Liver (tissue), 9 donors: Measurements from ENCODE around the gene ZNF827. TPM values are rescaled to one million over a fixed set of nuclear protein-coding genes. Genes with fewer than 3 reads are reported as not detected.

Experiments
- DNase-seq: peaks from one replicate; pipeline ENCODE4 v3.0.0-alpha.2; 2017; ENCODE audit warnings: low spot score
- H3K27ac ChIP-seq, 2 donors: one replicate each; pipeline ENCODE4 v1.7.0; 2013; ENCODE audit warnings: inconsistent platforms in 2 of 2, low read length in 2 of 2, control low read depth in 1 of 2, low read depth in 1 of 2, mild to moderate bottlenecking in 1 of 2
- H3K27me3 ChIP-seq, 4 donors: one replicate each; pipeline versions ENCODE4 v1.6.1 to v1.7.0; 2013; ENCODE audit warnings: low read length in 3 of 4, inconsistent platforms in 1 of 4, mild to moderate bottlenecking in 1 of 4, moderate library complexity in 1 of 4; ENCODE audit not compliant: control insufficient read depth in 4 of 4, insufficient read depth in 4 of 4
- H3K36me3 ChIP-seq, 4 donors: one replicate each; pipeline versions ENCODE4 v1.6.1 to v1.7.0; 2013; ENCODE audit warnings: low read length in 3 of 4, mild to moderate bottlenecking in 3 of 4, low read depth in 1 of 4, moderate library complexity in 1 of 4; ENCODE audit not compliant: control insufficient read depth in 4 of 4, insufficient read depth in 3 of 4
- H3K4me1 ChIP-seq, 4 donors: one replicate each; pipeline versions ENCODE4 v1.6.1 to v1.7.0; 2013; ENCODE audit warnings: low read length in 3 of 4, mild to moderate bottlenecking in 3 of 4, moderate library complexity in 1 of 4; ENCODE audit not compliant: control insufficient read depth in 4 of 4, insufficient read depth in 4 of 4
- H3K4me3 ChIP-seq, 3 donors: one replicate each; pipeline versions ENCODE4 v1.6.1 to v1.7.0; 2013; ENCODE audit warnings: low read length in 3 of 3, control low read depth in 1 of 3, low read depth in 1 of 3, mild to moderate bottlenecking in 1 of 3
- H3K9ac ChIP-seq, 2 donors: one replicate each; pipeline ENCODE4 v1.7.0; 2013; ENCODE audit warnings: low read length in 2 of 2, mild to moderate bottlenecking in 2 of 2, moderate library complexity in 2 of 2, control low read depth in 1 of 2, low read depth in 1 of 2
- H3K9me3 ChIP-seq, 4 donors: one replicate each; pipeline versions ENCODE4 v1.6.1 to v1.7.0; 2013; ENCODE audit warnings: low read length in 3 of 4; ENCODE audit not compliant: control insufficient read depth in 4 of 4
- EGR1 ChIP-seq, 2 donors: IDR thresholded peaks; 2 replicates each; pipeline ENCODE4 v1.6.1; 2016 to 2018; ENCODE audit warnings: antibody characterized with exemption in 2 of 2, low read depth in 2 of 2
- FOXA1 ChIP-seq: IDR thresholded peaks from 2 replicates; pipeline ENCODE4 v1.6.1; 2016; ENCODE audit warnings: antibody characterized with exemption
- FOXA2 ChIP-seq: IDR thresholded peaks from 2 replicates; pipeline ENCODE4 v1.6.1; 2016; ENCODE audit warnings: antibody characterized with exemption
- GABPA ChIP-seq, 2 donors: IDR thresholded peaks in 1 of 2; conservative IDR thresholded peaks in 1 of 2; 2 replicates each; pipeline ENCODE4 v1.6.1; 2016; ENCODE audit warnings: antibody characterized with exemption in 2 of 2, mild to moderate bottlenecking in 1 of 2, moderate library complexity in 1 of 2
- HNF4A ChIP-seq, 2 donors: conservative IDR thresholded peaks; 2 replicates each; pipeline ENCODE4 v1.6.1; 2016; ENCODE audit warnings: antibody characterized with exemption in 2 of 2, mild to moderate bottlenecking in 2 of 2
- HNF4G ChIP-seq: IDR thresholded peaks from 2 replicates; pipeline ENCODE4 v1.6.1; 2016; ENCODE audit warnings: antibody characterized with exemption
- JUND ChIP-seq, 2 donors: IDR thresholded peaks; 2 replicates each; pipeline ENCODE4 v1.6.1; 2016; ENCODE audit warnings: antibody characterized with exemption in 2 of 2
- NR2F2 ChIP-seq: IDR thresholded peaks from 2 replicates; pipeline ENCODE4 v1.6.1; 2016; ENCODE audit warnings: antibody characterized with exemption
- RAD21 ChIP-seq, 2 donors: IDR thresholded peaks; 2 replicates each; pipeline ENCODE4 v1.6.1; 2016; ENCODE audit warnings: antibody characterized with exemption in 2 of 2, mild to moderate bottlenecking in 2 of 2
- RXRA ChIP-seq, 2 donors: IDR thresholded peaks; 2 replicates each; pipeline ENCODE4 v1.6.1; 2017 to 2018; ENCODE audit warnings: antibody characterized with exemption in 2 of 2, mild to moderate bottlenecking in 1 of 2
- SP1 ChIP-seq: IDR thresholded peaks from 2 replicates; pipeline ENCODE4 v1.6.1; 2018; ENCODE audit warnings: antibody characterized with exemption, mild to moderate bottlenecking
- TAF1 ChIP-seq: conservative IDR thresholded peaks from 2 replicates; pipeline ENCODE4 v1.6.1; 2016; ENCODE audit warnings: antibody characterized with exemption, mild to moderate bottlenecking
- YY1 ChIP-seq: IDR thresholded peaks from 2 replicates; pipeline ENCODE4 v1.6.1; 2016; ENCODE audit warnings: antibody characterized with exemption, mild to moderate bottlenecking
- WGBS: extraction: QIAGEN DNeasy Blood & Tissue Kit; methylation state at CpG from one replicate; pipeline ENCODE4 v1.1.7; 2013; 5-methylcytosine and 5-hydroxymethylcytosine counted together
- polyA plus RNA-seq, 2 donors: library from polyadenylated mRNA; stranded (reverse) in 1 of 2; unstranded in 1 of 2; fragments of 200-250 nt in 1 of 2; fragments of >200 nt in 1 of 2; fragmentation: Nextera tagmentation in 1 of 2; extraction: Ambion mirVana in 1 of 2; gene quantifications; one replicate each; pipeline versions ENCODE4 v1.2.1 to v1.2.3, GENCODE V29; 2013 to 2015
- total RNA-seq, 2 donors: library from RNA; depleted of rRNA; stranded (reverse); fragments of >200 nt; gene quantifications; one replicate each; pipeline ENCODE4 v1.2.3, GENCODE V29; 2014
- TF ChIP-seq, protein P1 (sequence below): IDR thresholded peaks from 2 replicates; pipeline ENCODE4 v1.6.1; 2016; ENCODE audit warnings: antibody characterized with exemption, mild to moderate bottlenecking
- TF ChIP-seq, protein P2 (sequence below): fragments of 150-350 bp; IDR thresholded peaks from 2 replicates; pipeline ENCODE4 v1.5.1; 2017; ENCODE audit warnings: improper control_type of control experiment, low read depth, low read length; ENCODE audit not compliant: missing input control
- TF ChIP-seq, protein P3 (sequence below): IDR thresholded peaks from 2 replicates; pipeline ENCODE4 v1.6.1; 2016; ENCODE audit warnings: antibody characterized with exemption
- TF ChIP-seq, protein P4 (sequence below): IDR thresholded peaks from 2 replicates; pipeline ENCODE4 v1.6.1; 2016; ENCODE audit warnings: antibody characterized with exemption
- TF ChIP-seq, protein P5 (sequence below): IDR thresholded peaks from 2 replicates; pipeline ENCODE4 v1.6.1; 2016; ENCODE audit warnings: antibody characterized with exemption
- donor health status: healthy.
- donor health status: healthy.
- donor health status: healthy.
- donor health status: healthy.
- donor health status: healthy.

ZNF827 gene
- total and polyA plus RNA-seq, 4 donors, result 0.46 to 2.9 (median 1.2) TPM

DNA sequence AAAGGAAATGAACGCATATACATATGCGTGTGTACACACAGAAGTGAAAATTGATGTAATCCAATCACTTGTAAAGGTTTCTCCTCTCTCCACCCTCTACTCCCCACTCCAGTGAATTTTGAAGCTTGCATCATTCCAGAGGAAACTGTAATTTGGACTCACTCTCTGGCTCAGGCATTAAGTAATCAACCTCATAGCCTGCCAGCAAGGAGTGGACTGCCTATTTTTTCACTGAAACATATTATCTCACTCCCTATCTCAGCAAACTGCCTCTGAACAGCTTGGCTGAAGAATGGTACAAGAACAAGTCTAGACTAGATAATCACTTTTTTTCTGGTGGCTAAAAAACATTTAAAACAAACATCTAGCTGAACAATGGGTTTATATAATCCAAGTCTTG lies 134.5 kb downstream of the ZNF827 start:
- no peak for DNase-seq
- Histone ChIP-seq H3K27me3 (no peaks in the 10 kb centered on the region), H3K4me3 (no peak overlapping the region), H3K36me3 (no peaks in the 10 kb centered on the region), H3K27ac (no peak overlapping the region), H3K9ac (no peak overlapping the region), H3K4me1 (peaks cover 2 to 35% (median 23%) of the 10 kb centered on the region in 4 donors), H3K9me3 (peaks cover 0 to under 1% (median 0%) of the 10 kb centered on the region in 4 donors)
- 30% methylated on average over 2 of the region's 2 CpGs for WGBS
- TF ChIP-seq, protein P1, sequence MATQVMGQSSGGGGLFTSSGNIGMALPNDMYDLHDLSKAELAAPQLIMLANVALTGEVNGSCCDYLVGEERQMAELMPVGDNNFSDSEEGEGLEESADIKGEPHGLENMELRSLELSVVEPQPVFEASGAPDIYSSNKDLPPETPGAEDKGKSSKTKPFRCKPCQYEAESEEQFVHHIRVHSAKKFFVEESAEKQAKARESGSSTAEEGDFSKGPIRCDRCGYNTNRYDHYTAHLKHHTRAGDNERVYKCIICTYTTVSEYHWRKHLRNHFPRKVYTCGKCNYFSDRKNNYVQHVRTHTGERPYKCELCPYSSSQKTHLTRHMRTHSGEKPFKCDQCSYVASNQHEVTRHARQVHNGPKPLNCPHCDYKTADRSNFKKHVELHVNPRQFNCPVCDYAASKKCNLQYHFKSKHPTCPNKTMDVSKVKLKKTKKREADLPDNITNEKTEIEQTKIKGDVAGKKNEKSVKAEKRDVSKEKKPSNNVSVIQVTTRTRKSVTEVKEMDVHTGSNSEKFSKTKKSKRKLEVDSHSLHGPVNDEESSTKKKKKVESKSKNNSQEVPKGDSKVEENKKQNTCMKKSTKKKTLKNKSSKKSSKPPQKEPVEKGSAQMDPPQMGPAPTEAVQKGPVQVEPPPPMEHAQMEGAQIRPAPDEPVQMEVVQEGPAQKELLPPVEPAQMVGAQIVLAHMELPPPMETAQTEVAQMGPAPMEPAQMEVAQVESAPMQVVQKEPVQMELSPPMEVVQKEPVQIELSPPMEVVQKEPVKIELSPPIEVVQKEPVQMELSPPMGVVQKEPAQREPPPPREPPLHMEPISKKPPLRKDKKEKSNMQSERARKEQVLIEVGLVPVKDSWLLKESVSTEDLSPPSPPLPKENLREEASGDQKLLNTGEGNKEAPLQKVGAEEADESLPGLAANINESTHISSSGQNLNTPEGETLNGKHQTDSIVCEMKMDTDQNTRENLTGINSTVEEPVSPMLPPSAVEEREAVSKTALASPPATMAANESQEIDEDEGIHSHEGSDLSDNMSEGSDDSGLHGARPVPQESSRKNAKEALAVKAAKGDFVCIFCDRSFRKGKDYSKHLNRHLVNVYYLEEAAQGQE, result no peak
- TF ChIP-seq, protein P2, sequence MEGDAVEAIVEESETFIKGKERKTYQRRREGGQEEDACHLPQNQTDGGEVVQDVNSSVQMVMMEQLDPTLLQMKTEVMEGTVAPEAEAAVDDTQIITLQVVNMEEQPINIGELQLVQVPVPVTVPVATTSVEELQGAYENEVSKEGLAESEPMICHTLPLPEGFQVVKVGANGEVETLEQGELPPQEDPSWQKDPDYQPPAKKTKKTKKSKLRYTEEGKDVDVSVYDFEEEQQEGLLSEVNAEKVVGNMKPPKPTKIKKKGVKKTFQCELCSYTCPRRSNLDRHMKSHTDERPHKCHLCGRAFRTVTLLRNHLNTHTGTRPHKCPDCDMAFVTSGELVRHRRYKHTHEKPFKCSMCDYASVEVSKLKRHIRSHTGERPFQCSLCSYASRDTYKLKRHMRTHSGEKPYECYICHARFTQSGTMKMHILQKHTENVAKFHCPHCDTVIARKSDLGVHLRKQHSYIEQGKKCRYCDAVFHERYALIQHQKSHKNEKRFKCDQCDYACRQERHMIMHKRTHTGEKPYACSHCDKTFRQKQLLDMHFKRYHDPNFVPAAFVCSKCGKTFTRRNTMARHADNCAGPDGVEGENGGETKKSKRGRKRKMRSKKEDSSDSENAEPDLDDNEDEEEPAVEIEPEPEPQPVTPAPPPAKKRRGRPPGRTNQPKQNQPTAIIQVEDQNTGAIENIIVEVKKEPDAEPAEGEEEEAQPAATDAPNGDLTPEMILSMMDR, result no peak
- no peak for TF ChIP-seq EGR1 (IDR thresholded peaks at IDR 0.05; ENCODE audit: low read depth in 2 of 2)
- TF ChIP-seq, protein P3, sequence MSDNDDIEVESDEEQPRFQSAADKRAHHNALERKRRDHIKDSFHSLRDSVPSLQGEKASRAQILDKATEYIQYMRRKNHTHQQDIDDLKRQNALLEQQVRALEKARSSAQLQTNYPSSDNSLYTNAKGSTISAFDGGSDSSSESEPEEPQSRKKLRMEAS, result no peak
- no peak for TF ChIP-seq FOXA2
- TF ChIP-seq, protein P4, sequence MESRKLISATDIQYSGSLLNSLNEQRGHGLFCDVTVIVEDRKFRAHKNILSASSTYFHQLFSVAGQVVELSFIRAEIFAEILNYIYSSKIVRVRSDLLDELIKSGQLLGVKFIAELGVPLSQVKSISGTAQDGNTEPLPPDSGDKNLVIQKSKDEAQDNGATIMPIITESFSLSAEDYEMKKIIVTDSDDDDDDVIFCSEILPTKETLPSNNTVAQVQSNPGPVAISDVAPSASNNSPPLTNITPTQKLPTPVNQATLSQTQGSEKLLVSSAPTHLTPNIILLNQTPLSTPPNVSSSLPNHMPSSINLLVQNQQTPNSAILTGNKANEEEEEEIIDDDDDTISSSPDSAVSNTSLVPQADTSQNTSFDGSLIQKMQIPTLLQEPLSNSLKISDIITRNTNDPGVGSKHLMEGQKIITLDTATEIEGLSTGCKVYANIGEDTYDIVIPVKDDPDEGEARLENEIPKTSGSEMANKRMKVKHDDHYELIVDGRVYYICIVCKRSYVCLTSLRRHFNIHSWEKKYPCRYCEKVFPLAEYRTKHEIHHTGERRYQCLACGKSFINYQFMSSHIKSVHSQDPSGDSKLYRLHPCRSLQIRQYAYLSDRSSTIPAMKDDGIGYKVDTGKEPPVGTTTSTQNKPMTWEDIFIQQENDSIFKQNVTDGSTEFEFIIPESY, result peak; percentile 15
- TF ChIP-seq, protein P5, sequence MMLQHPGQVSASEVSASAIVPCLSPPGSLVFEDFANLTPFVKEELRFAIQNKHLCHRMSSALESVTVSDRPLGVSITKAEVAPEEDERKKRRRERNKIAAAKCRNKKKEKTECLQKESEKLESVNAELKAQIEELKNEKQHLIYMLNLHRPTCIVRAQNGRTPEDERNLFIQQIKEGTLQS, result peak; percentile 95
- TF ChIP-seq HNF4G, result peak; percentile 52
- TF ChIP-seq JUND (IDR thresholded peaks at IDR 0.05), result peak; percentile 60 to 72
- no peak for TF ChIP-seq FOXA1
- TF ChIP-seq HNF4A (conservative IDR thresholded peaks at IDR 0.05), result peak; percentile 85 to 90
- no peak for TF ChIP-seq NR2F2
- TF ChIP-seq GABPA (IDR thresholded peaks at IDR 0.05 in 1 of 2, conservative IDR thresholded peaks at IDR 0.05 in 1 of 2), result no peak
- peak; percentile 62 for TF ChIP-seq SP1
- no peak for TF ChIP-seq YY1
- peak; percentile 47 to 53 for TF ChIP-seq RXRA (IDR thresholded peaks at IDR 0.05)
- TF ChIP-seq TAF1, result no peak
- TF ChIP-seq RAD21 (IDR thresholded peaks at IDR 0.05), result peak; percentile 40 to 55
